GM12878 (cell line): ENCODE measurements around the gene LRRC57. TPM values are rescaled to one million over a fixed set of nuclear protein-coding genes. Genes with fewer than 3 reads are reported as not detected.

Experiments
- ATAC-seq: fragments of 200-7000 bp; cut with Tn5 transposase; 3 replicates; pipeline ENCODE4 v1.9.1; 2020; ENCODE audit warnings: mild to moderate bottlenecking, moderate library complexity
- BruUV-seq: library from RNA; stranded (reverse); fragments of 400-500 nt; replicated peaks from 2 replicates; lab custom pipeline; 2021; lab: Mats Ljungman, UMichigan
- CTCF ChIA-PET: fragments of 300-600 bp; sonication (Branson Sonifier 250); formaldehyde crosslinking; extraction: SDS; loops from one replicate; lab custom pipeline; 2021; ENCODE audit warnings: inconsistent platforms; lab: Yijun Ruan, JAX
- POLR2A ChIA-PET: fragments of 350-600 bp; formaldehyde crosslinking; extraction: SDS; loops from one replicate; lab custom pipeline; 2021; ENCODE audit warnings: inconsistent platforms; lab: Charles Lee
- RAD21 ChIA-PET: fragments of 300-600 bp; sonication (Branson Sonifier 250); formaldehyde crosslinking; loops from one replicate; lab custom pipeline; 2023; ENCODE audit warnings: antibody characterized with exemption; ENCODE audit not compliant: unreplicated experiment; lab: Charles Lee
- SMC1A ChIA-PET: fragments of 300-600 bp; sonication (Branson Sonifier 250); formaldehyde crosslinking; loops from one replicate; lab custom pipeline; 2023; ENCODE audit not compliant: unreplicated experiment, uncharacterized antibody; lab: Charles Lee
- DNase-seq: peaks from one replicate; pipeline ENCODE4 v3.0.0-alpha.2; 2011; ENCODE audit warnings: low read depth, low spot score
- FAIRE-seq: peaks from 3 replicates; lab custom pipeline; 2011; peaks lifted over from hg19 to GRCh38; lab: Jason Lieb, UNC
- H2AFZ ChIP-seq: 2 replicates; pipeline ENCODE4 v1.6.0; 2011; ENCODE audit warnings: low read depth, low read length, control low read depth; ENCODE audit not compliant: control insufficient read depth
- H3K27ac ChIP-seq: 2 replicates; pipeline ENCODE4 v1.5.1; 2011; ENCODE audit warnings: control low read depth; ENCODE audit not compliant: control insufficient read depth, insufficient read depth
- H3K27me3 ChIP-seq, 2 experiments: replicated peaks in 1 of 2; 2 replicates each; pipeline versions ENCODE4 v1.6.0 to v1.6.1; 2011; ENCODE audit warnings: low read length in 1 of 2; ENCODE audit not compliant: control insufficient read depth in 2 of 2, insufficient read depth in 2 of 2
- H3K36me3 ChIP-seq, 2 experiments: 2 replicates each; pipeline ENCODE4 v1.5.1; 2011; ENCODE audit warnings: low read length in 1 of 2; ENCODE audit not compliant: control insufficient read depth in 2 of 2, insufficient read depth in 2 of 2
- H3K4me1 ChIP-seq: 2 replicates; pipeline ENCODE4 v1.6.1; 2011; ENCODE audit warnings: mild to moderate bottlenecking, low read length, moderate library complexity, mixed read lengths; ENCODE audit not compliant: control insufficient read depth, insufficient read depth
- H3K4me2 ChIP-seq: 2 replicates; pipeline ENCODE4 v1.6.0; 2011; ENCODE audit warnings: control low read depth; ENCODE audit not compliant: control insufficient read depth, insufficient read depth
- H3K4me3 ChIP-seq: fragments of 200-600 bp; sonication (generic); 2 replicates; pipeline ENCODE4 v1.5.1; 2016
- H3K79me2 ChIP-seq: 2 replicates; pipeline ENCODE4 v1.6.0; 2011; ENCODE audit warnings: low read length; ENCODE audit not compliant: control insufficient read depth, insufficient read depth
- H3K9ac ChIP-seq: 2 replicates; pipeline ENCODE4 v1.8.0; 2011; ENCODE audit warnings: low read length, control low read depth, mixed read lengths; ENCODE audit not compliant: control insufficient read depth, insufficient read depth
- H3K9me3 ChIP-seq: replicated peaks from 3 replicates; pipeline ENCODE4 v1.5.1; 2011; ENCODE audit warnings: mild to moderate bottlenecking, low read length; ENCODE audit not compliant: control insufficient read depth, insufficient read depth
- H4K20me1 ChIP-seq: 2 replicates; pipeline ENCODE4 v1.6.0; 2011; ENCODE audit not compliant: control insufficient read depth, insufficient read depth
- HDGF ChIP-seq: fragments of 450-650 bp; IDR thresholded peaks from 2 replicates; pipeline ENCODE4 v1.6.1; 2016; ENCODE audit warnings: antibody characterized with exemption
- IKZF1 ChIP-seq: fragments of 450-650 bp; conservative IDR thresholded peaks from 2 replicates; pipeline ENCODE4 v1.6.1; 2017; ENCODE audit warnings: antibody characterized with exemption, mild to moderate bottlenecking
- SMAD5 ChIP-seq: IDR thresholded peaks from 2 replicates; pipeline ENCODE4 v1.6.1; 2016; ENCODE audit warnings: antibody characterized with exemption, low read depth
- WRNIP1 ChIP-seq: IDR thresholded peaks from 2 replicates; pipeline ENCODE4 v1.6.1; 2011; ENCODE audit warnings: low read depth, low read length, improper control_type of control experiment, borderline replicate concordance
- ZBTB33 ChIP-seq: fragments of 450-650 bp; IDR thresholded peaks from 2 replicates; pipeline ENCODE4 v1.6.1; 2017; ENCODE audit warnings: mild to moderate bottlenecking
- WGBS: methylation state at CpG from one replicate; pipeline ENCODE4 v1.1.6; 2016; ENCODE audit warnings: low lambda C conversion rate; ENCODE audit not compliant: insufficient replicate concordance, insufficient coverage; ENCODE audit errors: missing lambda C conversion rate; 5-methylcytosine and 5-hydroxymethylcytosine counted together
- in situ Hi-C: fragments of 300-500 bp; cut with MboI; formaldehyde crosslinking; loops from 9 replicates; pipeline ENCODE4 v1.14.3; 2018; ENCODE audit warnings: mixed read lengths
- intact Hi-C: fragments of 100-400 bp; cut with micrococcal nuclease; formaldehyde crosslinking; loops from one replicate; pipeline ENCODE4 v1.14.2; 2022; ENCODE audit not compliant: unreplicated experiment
- polyA plus RNA-seq, 11 experiments: library from polyadenylated mRNA; depleted of rRNA in 4 of 11; unstranded in 6 of 11; stranded (reverse) in 5 of 11; fragments of >200 nt; fragmentation: Nextera tagmentation in 4 of 11; fragmentation: Illumina TruSeq in 1 of 11; extraction: Ambion mirVana in 4 of 11; extraction: Trizol in 1 of 11; gene quantifications; 1 replicate in 1 of 11; 2 replicates in 10 of 11; pipeline versions ENCODE4 v1.2.1 to v1.2.3, GENCODE V29; 2011 to 2016; ENCODE audit warnings: inconsistent platforms in 2 of 11, missing spikeins in 2 of 11, low read depth in 1 of 11
- total RNA-seq, 4 experiments: library from RNA; depleted of rRNA in 3 of 4; stranded (reverse); fragments of >200 nt in 3 of 4; fragmentation: Illumina TruSeq in 1 of 4; extraction: Trizol in 1 of 4; gene quantifications; 2 replicates each; pipeline versions ENCODE4 v1.2.1 to v1.2.3, GENCODE V29; 2013 to 2021

Gene LRRC57
- total and polyA plus RNA-seq, 10 of the 15 experiments (the other 5 are each of a cell fraction or from before 2014, with no cell fraction given), result 5.2 to 15.7 (median 9.6) TPM

- TF ChIP-seq IKZF1 (no peak), SMAD5 (0 out of 2 replicates have a peak, but pooled peaks have one; percentile 4), WRNIP1 (0 out of 2 replicates have a peak, but pooled peaks have one; percentile 74), ZBTB33 (no peak), HDGF (0 out of 2 replicates have a peak, but pooled peaks have one; percentile 4)
- TF ChIP-seq, all 136 proteins: peak for 3
- peaks cover 66% of the 10 kb centered on the region for H3K79me2 ChIP-seq
- peak overlapping the region; percentile 72 for H3K27ac ChIP-seq
- FAIRE-seq (no peak), DNase-seq (no peak), ATAC-seq (peak; percentile 60)
- CTCF ChIA-PET, result interaction anchor here (1.1 to 1.2 kb wide), 2 partner anchors 58 to 71 kb away, joined by 3 to 6 read pairs; partner anchors contain the start of gene ZNF106
- peak overlapping the region; percentile 81 for H2AFZ ChIP-seq
- under 1% methylated on average over 15 of the region's 15 CpGs for WGBS
- RAD21 ChIA-PET, result interaction anchor here (0.6 to 2.7 kb wide), 6 partner anchors 15 to 100 kb away, joined by 3 to 9 read pairs (median 5); partner anchors contain the start of genes SNAP23, STARD9 and ZNF106
- H3K4me2 ChIP-seq, result peak overlapping the region; percentile 23; the same call in 1 of the 2 replicates
- POLR2A ChIA-PET, result interaction anchor here (0.6 to 2.3 kb wide), 7 partner anchors 19 to 124 kb away, joined by 3 to 10 read pairs (median 4); partner anchors contain the start of genes SNAP23 and ZNF106
- H3K4me3 ChIP-seq, result peak overlapping the region; percentile 76
- in situ Hi-C loops (no loop called here), intact Hi-C loops (loop anchor here (2.0 kb wide), 1 partner anchor 102 kb away; no protein-coding TSS in a partner anchor)
- H3K4me1 ChIP-seq, result no peaks in the 10 kb centered on the region; the same call in 1 of the 2 replicates
- TSS peak; percentile 66 for BruUV-seq
- SMC1A ChIA-PET, result interaction anchor here (0.8 to 5.4 kb wide), 6 partner anchors 10 to 58 kb away, joined by 3 to 45 read pairs (median 4); partner anchors contain the start of gene ZNF106
- H4K20me1 ChIP-seq, result no peaks in the 10 kb centered on the region
- no peaks in the 10 kb centered on the region for H3K9me3 ChIP-seq
- no peaks in the 10 kb centered on the region for H3K27me3 ChIP-seq
- H3K36me3 ChIP-seq, result peaks cover 1 to 12% of the 10 kb centered on the region in 2 experiments; a peak in 2 of 4 replicates
- peak overlapping the region; percentile 86 for H3K9ac ChIP-seq
Measured at GRCh38 chr15:42549032-42549491, 469 bp upstream of the LRRC57 start.
